Activated T-helper 1 cell treated with anti-CD3 and anti-CD28 coated beads, Interleukin-12 subunit alpha, Interleukin-12 subunit beta, Interleukin-2, Interleukin-4 antibody, amounts not matched to agents 30 ng/mL and 10 ng/mL and 1 ng/mL, durations not matched to agents 14 hours and 24 hours and 36 hours (primary cell): Measurements from ENCODE around the gene ATAD3B. TPM values are rescaled to one million over a fixed set of nuclear protein-coding genes. Genes with fewer than 3 reads are reported as not detected.
"Not testable (repeated sequence)": the region's sequence is repeated elsewhere in the genome, so short reads cannot be mapped to it uniquely, and the experiment has no call there.

Experiments
- DNase-seq: peaks from one replicate; pipeline ENCODE4 v3.0.0; 2021; ENCODE audit warnings: low spot score
- H3K27ac Mint-ChIP-seq: one replicate; pipeline ENCODE4 v1.8.0; 2021; ENCODE audit warnings: mild to moderate bottlenecking, mixed read lengths
- H3K27me3 Mint-ChIP-seq: one replicate; pipeline ENCODE4 v1.8.0; 2022; ENCODE audit warnings: mild to moderate bottlenecking, moderate library complexity, mixed read lengths; ENCODE audit not compliant: insufficient read depth
- H3K36me3 Mint-ChIP-seq: one replicate; pipeline ENCODE4 v1.8.0; 2021; ENCODE audit warnings: low read depth, mixed read lengths
- H3K4me1 Mint-ChIP-seq: one replicate; pipeline ENCODE4 v1.8.0; 2021; ENCODE audit warnings: low read depth, mixed read lengths
- H3K4me3 Mint-ChIP-seq: one replicate; pipeline ENCODE4 v1.8.0; 2021; ENCODE audit warnings: mild to moderate bottlenecking, moderate library complexity, mixed read lengths
- H3K9me3 Mint-ChIP-seq: one replicate; pipeline ENCODE4 v1.8.0; 2021; ENCODE audit warnings: mixed read lengths
- intact Hi-C: fragments of 100-400 bp; cut with micrococcal nuclease; formaldehyde crosslinking; loops from one replicate; pipeline ENCODE4 v1.15.1; 2024
- total RNA-seq: library from RNA; stranded (reverse); gene quantifications from 2 replicates; pipeline ENCODE4 v1.2.3, GENCODE V29; 2022

Gene ATAD3B
- total RNA-seq, 1 donor from 2014 or later: 113 TPM

GRCh38 chr1:1450616-1451015 is 20.9 kb upstream of the ATAD3B start:
- H3K4me1 Mint-ChIP-seq, H3K9me3 Mint-ChIP-seq, H3K36me3 Mint-ChIP-seq, H3K27me3 Mint-ChIP-seq, intact Hi-C loops, DNase-seq, H3K27ac Mint-ChIP-seq, H3K4me3 Mint-ChIP-seq: not testable (repeated sequence)

GRCh38 chr1:1451696-1452364 is 19.7 kb upstream of the ATAD3B start:
- no peak overlapping the region for H3K4me3 Mint-ChIP-seq
- DNase-seq: no peak
- H3K9me3 Mint-ChIP-seq: no peaks in the 10 kb centered on the region
- no peaks in the 10 kb centered on the region for H3K36me3 Mint-ChIP-seq
- H3K27me3 Mint-ChIP-seq: peaks cover 3% of the 10 kb centered on the region
- H3K4me1 Mint-ChIP-seq: no peaks in the 10 kb centered on the region
- H3K27ac Mint-ChIP-seq: no peak overlapping the region
- intact Hi-C loops: no loop called here

- intact Hi-C loops, H3K9me3 Mint-ChIP-seq, H3K27me3 Mint-ChIP-seq, H3K27ac Mint-ChIP-seq, H3K4me1 Mint-ChIP-seq, H3K4me3 Mint-ChIP-seq, DNase-seq, H3K36me3 Mint-ChIP-seq: not testable (repeated sequence)
These were observed 19.2 kb upstream of the ATAD3B start for GRCh38 chr1:1452365-1452739.

- H3K36me3 Mint-ChIP-seq: no peaks in the 10 kb centered on the region
- intact Hi-C loops: no loop called here
- no peak overlapping the region for H3K4me3 Mint-ChIP-seq
- no peak overlapping the region for H3K27ac Mint-ChIP-seq
- peaks cover 3% of the 10 kb centered on the region for H3K27me3 Mint-ChIP-seq
- DNase-seq: no peak
- H3K9me3 Mint-ChIP-seq: no peaks in the 10 kb centered on the region
- H3K4me1 Mint-ChIP-seq: no peaks in the 10 kb centered on the region
These were observed 18.7 kb upstream of the ATAD3B start for GRCh38 chr1:1452882-1453281.

GRCh38 chr1:1454286-1455056 is 17.1 kb upstream of the ATAD3B start:
- not testable (repeated sequence) for H3K27me3 Mint-ChIP-seq

GRCh38 chr1:1455366-1455884 is 16.1 kb upstream of the ATAD3B start:
- no peaks in the 10 kb centered on the region for H3K4me1 Mint-ChIP-seq
- H3K9me3 Mint-ChIP-seq: no peaks in the 10 kb centered on the region
- no peaks in the 10 kb centered on the region for H3K27me3 Mint-ChIP-seq
- no peaks in the 10 kb centered on the region for H3K36me3 Mint-ChIP-seq
- DNase-seq: no peak
- H3K27ac Mint-ChIP-seq: no peak overlapping the region
- no peak overlapping the region for H3K4me3 Mint-ChIP-seq
- intact Hi-C loops: no loop called here

More at GRCh38 chr1:1454286-1455056, 17.1 kb upstream of the ATAD3B start:
- H3K36me3 Mint-ChIP-seq, intact Hi-C loops, H3K4me1 Mint-ChIP-seq, H3K4me3 Mint-ChIP-seq, DNase-seq, H3K9me3 Mint-ChIP-seq, H3K27ac Mint-ChIP-seq: not testable (repeated sequence)

GRCh38 chr1:1455934-1456333 is 15.6 kb upstream of the ATAD3B start:
- DNase-seq, H3K27me3 Mint-ChIP-seq, H3K27ac Mint-ChIP-seq, H3K4me1 Mint-ChIP-seq, H3K4me3 Mint-ChIP-seq, H3K9me3 Mint-ChIP-seq, H3K36me3 Mint-ChIP-seq, intact Hi-C loops: not testable (repeated sequence)

- H3K27ac Mint-ChIP-seq, H3K4me1 Mint-ChIP-seq, H3K36me3 Mint-ChIP-seq, intact Hi-C loops, H3K4me3 Mint-ChIP-seq, DNase-seq, H3K27me3 Mint-ChIP-seq, H3K9me3 Mint-ChIP-seq: not testable (repeated sequence)
These were observed 14.8 kb upstream of the ATAD3B start for GRCh38 chr1:1456683-1457255.

- H3K27me3 Mint-ChIP-seq, H3K4me1 Mint-ChIP-seq, H3K9me3 Mint-ChIP-seq, DNase-seq, H3K27ac Mint-ChIP-seq, intact Hi-C loops, H3K36me3 Mint-ChIP-seq, H3K4me3 Mint-ChIP-seq: not testable (repeated sequence)
These were observed 12.4 kb upstream of the ATAD3B start for GRCh38 chr1:1459156-1459555.

- H3K36me3 Mint-ChIP-seq, H3K27ac Mint-ChIP-seq, H3K9me3 Mint-ChIP-seq, H3K4me3 Mint-ChIP-seq, intact Hi-C loops, H3K4me1 Mint-ChIP-seq, DNase-seq, H3K27me3 Mint-ChIP-seq: not testable (repeated sequence)
These were observed 11.9 kb upstream of the ATAD3B start for GRCh38 chr1:1459711-1460110.

- DNase-seq: no peak
- intact Hi-C loops: no loop called here
- no peaks in the 10 kb centered on the region for H3K27me3 Mint-ChIP-seq
- no peaks in the 10 kb centered on the region for H3K4me1 Mint-ChIP-seq
- H3K4me3 Mint-ChIP-seq: no peak overlapping the region
- no peaks in the 10 kb centered on the region for H3K9me3 Mint-ChIP-seq
- H3K36me3 Mint-ChIP-seq: no peaks in the 10 kb centered on the region
- H3K27ac Mint-ChIP-seq: no peak overlapping the region
These were observed 10.9 kb upstream of the ATAD3B start for GRCh38 chr1:1460540-1461130.

- Mint-ChIP-seq H3K4me3 (no peak overlapping the region), H3K27ac (no peak overlapping the region), H3K9me3 (no peaks in the 10 kb centered on the region), H3K36me3 (no peaks in the 10 kb centered on the region), H3K27me3 (no peaks in the 10 kb centered on the region), H3K4me1 (no peaks in the 10 kb centered on the region)
- intact Hi-C loops: no loop called here
- DNase-seq: no peak
These were observed 9.7 kb upstream of the ATAD3B start for GRCh38 chr1:1461721-1462317.
